Cardiac septum (tissue), 1 donor: Measurements from ENCODE around the gene BTG4. TPM values are rescaled to one million over a fixed set of nuclear protein-coding genes. Genes with fewer than 3 reads are reported as not detected.

Experiments
- DNase-seq: peaks from one replicate; pipeline ENCODE4 v3.0.0-alpha.2; 2020; ENCODE audit warnings: low spot score
- intact Hi-C: fragments of 100-400 bp; cut with DNase I; formaldehyde crosslinking; loops from one replicate; pipeline ENCODE4 v1.14.0; 2022
- total RNA-seq: library from RNA; stranded (reverse); fragmentation: NEBNext Ultra II Directional; extraction: Animal tissue kit (Norgen Biotek cat#: 25700); gene quantifications from one replicate; pipeline ENCODE4 v1.2.1, GENCODE V29; 2021
- donor health status: DM: no; HTN: no; CAD: no.

Gene BTG4
- total RNA-seq, 1 donor from 2014 or later, result not detected

- DNase-seq, result no peak
- intact Hi-C loops, result loop anchor here (10.0 kb wide), 1 partner anchor 315 kb away; no protein-coding TSS in a partner anchor
Observed at GRCh38 chr11:111459506-111460270, 52.5 kb downstream of the BTG4 start.

DNA sequence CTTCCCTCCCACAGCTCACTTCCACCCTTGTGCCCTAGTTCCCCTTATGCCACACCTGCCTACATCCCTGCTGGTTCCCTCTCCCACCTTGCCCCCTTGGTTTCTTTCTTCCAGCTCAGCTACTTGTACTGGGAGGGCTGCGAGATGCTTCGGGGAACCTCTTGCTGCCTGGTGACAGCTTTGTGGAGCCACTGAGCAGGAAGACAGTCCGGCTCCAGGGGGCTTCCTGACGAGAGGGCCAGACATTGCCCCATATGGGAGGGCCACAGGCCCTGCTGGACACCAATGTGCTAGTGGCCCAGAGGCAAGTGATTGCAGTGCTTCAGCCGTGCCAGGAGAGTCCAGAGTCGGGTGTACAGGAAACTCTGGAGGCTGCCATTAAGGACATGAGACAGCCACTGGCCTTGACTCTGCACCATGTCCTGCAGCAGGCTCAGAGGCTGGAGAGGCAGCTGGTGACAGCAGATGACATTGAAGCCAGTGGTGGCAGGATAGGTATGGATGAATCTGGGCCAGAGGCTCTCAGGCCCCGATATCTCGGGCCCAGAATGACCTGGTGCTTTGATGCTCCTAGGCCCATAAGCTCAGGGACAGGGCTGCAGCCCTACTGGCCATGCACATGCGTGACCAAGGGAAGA, 54.3 kb downstream of the BTG4 start:
- intact Hi-C loops, result loop anchor here (10.0 kb wide), 1 partner anchor 317 kb away; no protein-coding TSS in a partner anchor
- DNase-seq, result no peak

- no peak for DNase-seq
- intact Hi-C loops, result loop anchor here (10.0 kb wide), 1 partner anchor 318 kb away; no protein-coding TSS in a partner anchor
Observed at GRCh38 chr11:111456859-111457730, 55.1 kb downstream of the BTG4 start.

DNA sequence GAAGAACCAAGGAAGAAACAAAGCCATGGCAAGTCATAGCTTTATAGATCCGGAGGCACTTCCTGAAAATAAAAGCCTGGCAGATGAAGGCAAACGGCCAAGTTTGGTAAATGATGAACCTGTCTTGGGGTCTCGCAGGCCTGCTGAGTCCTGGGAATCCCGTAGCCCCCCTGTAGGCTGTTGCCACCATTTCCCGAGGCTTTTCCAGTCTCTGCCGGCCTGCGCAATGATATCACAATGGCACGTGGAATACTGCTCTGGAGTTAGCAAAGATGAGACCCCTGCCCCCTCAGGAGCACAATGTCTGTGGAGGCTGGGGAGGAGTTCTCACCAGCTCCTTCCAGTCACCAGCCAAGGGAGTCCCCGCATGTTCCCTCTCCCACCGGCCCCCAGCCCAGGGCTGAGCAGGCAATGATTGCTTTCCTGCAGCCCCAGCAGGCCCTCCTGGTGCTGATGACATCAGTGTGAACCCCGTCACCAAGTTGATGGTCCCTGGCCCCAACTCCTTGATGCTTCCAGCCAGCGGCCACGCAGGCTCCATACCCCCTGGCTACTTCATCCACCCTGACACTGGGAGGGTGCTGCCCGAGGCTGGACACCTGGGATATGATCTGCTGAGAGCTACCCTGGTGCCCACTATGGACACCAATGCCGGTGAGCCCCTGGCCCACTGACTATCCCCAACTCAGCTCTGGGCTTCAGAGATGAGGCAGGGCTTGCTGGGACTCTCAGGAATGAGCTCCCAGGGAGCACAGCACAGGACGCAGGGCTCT, 55.9 kb downstream of the BTG4 start:
- DNase-seq, result no peak
- intact Hi-C loops, result loop anchor here (10.0 kb wide), 1 partner anchor 319 kb away; no protein-coding TSS in a partner anchor

GRCh38 chr11:111455291-111456085, 56.7 kb downstream of the BTG4 start:
- intact Hi-C loops, result loop anchor here (10.0 kb wide), 1 partner anchor 319 kb away; no protein-coding TSS in a partner anchor
- DNase-seq, result no peak

- intact Hi-C loops, result loop anchor here (10.0 kb wide), 1 partner anchor 320 kb away; no protein-coding TSS in a partner anchor
- DNase-seq, result no peak
Observed at GRCh38 chr11:111454561-111455192, 57.5 kb downstream of the BTG4 start.

DNA sequence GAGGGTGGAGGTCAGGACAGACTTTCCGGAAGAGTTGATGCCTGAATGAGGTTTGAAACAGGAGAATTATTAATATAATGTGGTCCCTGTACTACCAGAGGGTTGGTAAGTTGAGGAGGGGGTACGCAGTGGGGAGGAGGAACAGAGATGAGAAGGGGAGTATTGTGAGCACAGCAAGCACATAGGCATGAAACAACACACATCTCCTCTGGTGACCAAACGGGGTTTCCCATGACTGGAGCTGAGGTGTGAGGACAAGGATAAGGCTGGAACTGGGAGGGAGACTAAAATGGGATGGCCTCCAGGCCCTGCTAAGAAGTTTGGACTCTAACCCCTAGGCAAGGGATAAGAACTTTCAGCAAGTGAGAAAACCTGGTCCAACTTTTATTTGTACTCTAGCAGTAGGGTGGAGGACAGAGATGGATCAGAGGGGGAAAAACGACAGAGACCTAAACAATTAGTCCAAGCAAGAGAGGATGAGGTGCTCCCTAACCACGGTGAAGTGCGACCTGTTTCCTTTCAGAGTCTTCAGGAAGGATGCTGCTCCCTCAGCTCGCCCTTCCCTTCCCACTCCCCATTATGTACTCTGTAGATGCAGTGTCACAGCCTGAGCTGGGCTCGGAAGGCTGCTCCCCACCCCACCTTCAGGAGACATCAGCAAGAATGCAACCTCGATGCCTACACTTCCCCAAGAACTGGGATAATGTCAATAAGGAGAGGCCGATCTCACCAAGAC, 59.2 kb downstream of the BTG4 start:
- no peak for DNase-seq
- intact Hi-C loops, result loop anchor here (10.0 kb wide), 1 partner anchor 322 kb away; no protein-coding TSS in a partner anchor

GRCh38 chr11:111452146-111452545, 60.0 kb downstream of the BTG4 start:
- no peak for DNase-seq
- intact Hi-C loops, result loop anchor here (10.0 kb wide), 1 partner anchor 323 kb away; no protein-coding TSS in a partner anchor

- intact Hi-C loops, result loop anchor here (10.0 kb wide), 1 partner anchor 324 kb away; no protein-coding TSS in a partner anchor
Observed at GRCh38 chr11:111450480-111451320, 61.5 kb downstream of the BTG4 start.

GRCh38 chr11:111449696-111450479, 62.3 kb downstream of the BTG4 start:
- DNase-seq, result no peak
- intact Hi-C loops, result loop anchor here (10.0 kb wide), 1 partner anchor 325 kb away; no protein-coding TSS in a partner anchor

More at GRCh38 chr11:111450480-111451320, 61.5 kb downstream of the BTG4 start:
- DNase-seq, result no peak

- intact Hi-C loops, result no loop called here
- DNase-seq, result no peak
Observed at GRCh38 chr11:111448831-111449557, 63.2 kb downstream of the BTG4 start.

GRCh38 chr11:111448414-111448813, 63.8 kb downstream of the BTG4 start:
- DNase-seq, result no peak
- intact Hi-C loops, result no loop called here

GRCh38 chr11:111447931-111448330, 64.3 kb downstream of the BTG4 start:
- intact Hi-C loops, result loop anchor here (2.0 kb wide), 1 partner anchor 163 kb away; no protein-coding TSS in a partner anchor
- DNase-seq, result no peak

DNA sequence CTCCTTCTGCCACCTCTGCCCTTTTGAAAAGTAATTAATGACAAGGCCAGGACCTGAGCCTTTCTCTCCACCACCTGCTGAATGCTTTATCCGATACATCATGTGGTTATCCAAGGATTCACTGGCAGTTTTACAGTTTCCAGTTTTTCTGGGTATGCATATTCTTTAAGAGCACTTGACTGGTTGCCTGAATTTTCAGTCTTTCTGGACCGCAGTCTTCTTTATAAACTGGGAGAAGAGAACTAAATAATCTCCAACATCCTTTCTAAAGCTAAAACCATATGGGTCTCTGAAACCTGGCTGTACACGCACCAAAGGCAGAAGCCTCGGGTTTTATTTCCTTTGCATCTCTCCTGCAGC, 65.1 kb downstream of the BTG4 start:
- no peak for DNase-seq
- intact Hi-C loops, result loop anchor here (2.0 kb wide), 1 partner anchor 162 kb away; no protein-coding TSS in a partner anchor
